ENCODE measurements around the gene ZNF892.
"Not testable (repeated sequence)": the region's sequence is repeated elsewhere in the genome, so short reads cannot be mapped to it uniquely, and the experiment has no call there.

The ZNF892 gene

GRCh38 chr2:95192956-95193355, 14.4 kb upstream of the ZNF892 start:
- DNase-seq (ENCODE audit: low read depth in 2 of 2): peak; percentile 21 to 46
- not testable (repeated sequence) for H3K4me3 ChIP-seq (replicated peaks in 1 of 2; ENCODE audit: low read depth in 2 of 2, low read length in 2 of 2)
- peak; percentile 55 for TF ChIP-seq CTCF (IDR thresholded peaks at IDR 0.05; ENCODE audit: low read depth, low read length)

- H3K4me3 ChIP-seq (replicated peaks in 1 of 2; ENCODE audit: low read depth in 2 of 2, low read length in 2 of 2): no peak overlapping the region
- DNase-seq (ENCODE audit: low read depth in 2 of 2): no peak
- TF ChIP-seq CTCF (IDR thresholded peaks at IDR 0.05; ENCODE audit: low read depth, low read length): no peak
Measured at GRCh38 chr2:95203911-95204310, 3.4 kb upstream of the ZNF892 start.

- DNase-seq (ENCODE audit: low read depth in 2 of 2): no peak
- H3K4me3 ChIP-seq (replicated peaks in 1 of 2; ENCODE audit: low read depth in 2 of 2, low read length in 2 of 2): no peak overlapping the region
- no peak for TF ChIP-seq CTCF (IDR thresholded peaks at IDR 0.05; ENCODE audit: low read depth, low read length)
Measured at GRCh38 chr2:95204396-95204795, 2.9 kb upstream of the ZNF892 start.

GRCh38 chr2:95206096-95206495, 1.2 kb upstream of the ZNF892 start:
- H3K4me3 ChIP-seq (replicated peaks in 1 of 2; ENCODE audit: low read depth in 2 of 2, low read length in 2 of 2): no peak overlapping the region
- DNase-seq (ENCODE audit: low read depth in 2 of 2): no peak
- no peak for TF ChIP-seq CTCF (IDR thresholded peaks at IDR 0.05; ENCODE audit: low read depth, low read length)

GRCh38 chr2:95208106-95208505, 785 bp downstream of the ZNF892 start:
- no peak for TF ChIP-seq CTCF (IDR thresholded peaks at IDR 0.05; ENCODE audit: low read depth, low read length)
- peak in 1 of 2 donors; percentile 58 for DNase-seq (ENCODE audit: low read depth in 2 of 2)
- H3K4me3 ChIP-seq (replicated peaks in 1 of 2; ENCODE audit: low read depth in 2 of 2, low read length in 2 of 2): peak overlapping the region; percentile 75 to 83

GRCh38 chr2:95215018-95215612, 7.8 kb downstream of the ZNF892 start:
- no peak for TF ChIP-seq CTCF (IDR thresholded peaks at IDR 0.05; ENCODE audit: low read depth, low read length)
- DNase-seq (ENCODE audit: low read depth in 2 of 2): no peak
- no peak overlapping the region for H3K4me3 ChIP-seq (replicated peaks in 1 of 2; ENCODE audit: low read depth in 2 of 2, low read length in 2 of 2)

GRCh38 chr2:95220449-95220848, 13.1 kb downstream of the ZNF892 start:
- no peak for DNase-seq (ENCODE audit: low read depth in 2 of 2)
- no peak overlapping the region for H3K4me3 ChIP-seq (replicated peaks in 1 of 2; ENCODE audit: low read depth in 2 of 2, low read length in 2 of 2)
- TF ChIP-seq CTCF (IDR thresholded peaks at IDR 0.05; ENCODE audit: low read depth, low read length): no peak
